Keratinocyte (primary cell): ENCODE data around the gene DCAF4.

Experiments used
- CTCF ChIP-seq, 3 experiments: IDR thresholded peaks in 1 of 3; conservative IDR thresholded peaks in 1 of 3; optimal IDR thresholded peaks in 1 of 3; 2 replicates in 2 of 3; 3 replicates in 1 of 3; pipeline versions ENCODE3 to v1.5.1; 2011; ENCODE audit warnings: low read length in 3 of 3, mild to moderate bottlenecking in 3 of 3, moderate library complexity in 2 of 3, control low read depth in 1 of 3, inconsistent platforms in 1 of 3; ENCODE audit not compliant: insufficient read depth in 2 of 3; ENCODE audit errors: extremely low read depth in 1 of 3
- EZH2 ChIP-seq: IDR thresholded peaks from one replicate; pipeline ENCODE4 v1.6.1; 2012; ENCODE audit warnings: inconsistent platforms, mild to moderate bottlenecking, low read length, moderate library complexity

- TF ChIP-seq CTCF (optimal IDR thresholded peaks at IDR 0.05 in 1 of 3, IDR thresholded peaks at IDR 0.05 in 1 of 3, conservative IDR thresholded peaks at IDR 0.05 in 1 of 3; ENCODE audit: extremely low read depth in 1 of 3, insufficient read depth in 2 of 3, low read length in 3 of 3) (no peak), EZH2 (peak; percentile 41)
Observed at GRCh38 chr14:72891666-72892102, 34.6 kb upstream of the DCAF4 start.
